HEK293 (cell line): ENCODE results near the gene PDE9A.
A peak's percentile ranks its signal among the peaks of the same experiment; 100 is the strongest.

Experiments used
- EGR2 ChIP-seq: fragments of 450-650 bp; formaldehyde crosslinking; IDR thresholded peaks from 2 replicates; pipeline ENCODE4 v1.5.1; 2016; ENCODE audit warnings: low read depth, missing biosample characterization, missing genetic modification characterization
- GLIS2 ChIP-seq: fragments of 450-650 bp; formaldehyde crosslinking; IDR thresholded peaks from 2 replicates; pipeline ENCODE4 v1.5.1; 2016; ENCODE audit warnings: missing biosample characterization, missing genetic modification characterization
- KLF10 ChIP-seq: fragments of 450-650 bp; IDR thresholded peaks from 2 replicates; pipeline ENCODE4 v1.5.1; 2018; ENCODE audit warnings: missing biosample characterization, mild to moderate bottlenecking, missing genetic modification characterization
- MEIS1 ChIP-seq: sonication (generic); formaldehyde crosslinking; IDR thresholded peaks from 2 replicates; pipeline ENCODE4 v1.8.1; 2022; ENCODE audit warnings: missing genetic modification reagents, mild to moderate bottlenecking, borderline replicate concordance
- OSR2 ChIP-seq: fragments of 450-650 bp; formaldehyde crosslinking; IDR thresholded peaks from 2 replicates; pipeline ENCODE4 v1.5.1; 2016; ENCODE audit warnings: missing biosample characterization, missing genetic modification characterization
- ZBTB20 ChIP-seq: fragments of 450-650 bp; formaldehyde crosslinking; IDR thresholded peaks from 2 replicates; pipeline ENCODE4 v1.5.1; 2016; ENCODE audit warnings: missing biosample characterization, missing genetic modification characterization
- ZNF174 ChIP-seq: fragments of 450-650 bp; formaldehyde crosslinking; IDR thresholded peaks from 2 replicates; pipeline ENCODE4 v1.5.0; 2017; ENCODE audit warnings: missing biosample characterization, mild to moderate bottlenecking, missing genetic modification characterization
- ZNF19 ChIP-seq: fragments of 450-650 bp; formaldehyde crosslinking; IDR thresholded peaks from 2 replicates; pipeline ENCODE4; 2016; ENCODE audit warnings: missing biosample characterization, missing genetic modification characterization, low read depth
- ZNF311 ChIP-seq: fragments of 450-650 bp; formaldehyde crosslinking; IDR thresholded peaks from 2 replicates; pipeline ENCODE4 v1.5.1; 2017; ENCODE audit warnings: missing biosample characterization, missing genetic modification characterization, borderline replicate concordance
- ZNF548 ChIP-seq: fragments of 450-650 bp; formaldehyde crosslinking; IDR thresholded peaks from 2 replicates; pipeline ENCODE4 v1.5.1; 2016; ENCODE audit warnings: missing biosample characterization, missing genetic modification characterization
- ZNF558 ChIP-seq: fragments of 450-650 bp; formaldehyde crosslinking; IDR thresholded peaks from 2 replicates; pipeline ENCODE4 v1.5.1; 2016; ENCODE audit warnings: missing biosample characterization, missing genetic modification characterization
- ZNF561 ChIP-seq: fragments of 450-650 bp; IDR thresholded peaks from 2 replicates; pipeline ENCODE4 v1.5.1; 2018; ENCODE audit warnings: missing biosample characterization, missing genetic modification characterization, borderline replicate concordance
- ZNF600 ChIP-seq: fragments of 450-650 bp; formaldehyde crosslinking; IDR thresholded peaks from 2 replicates; pipeline ENCODE4 v1.5.1; 2016; ENCODE audit warnings: missing biosample characterization, missing genetic modification characterization
- ZNF785 ChIP-seq: fragments of 450-650 bp; formaldehyde crosslinking; IDR thresholded peaks from 2 replicates; pipeline ENCODE4 v1.5.1; 2016; ENCODE audit warnings: missing biosample characterization, missing genetic modification characterization
- TF ChIP-seq, protein P1 (sequence below): fragments of 450-650 bp; formaldehyde crosslinking; IDR thresholded peaks from 2 replicates; pipeline ENCODE4 v1.5.1; 2017; ENCODE audit warnings: missing biosample characterization, missing genetic modification characterization
- TF ChIP-seq, protein P2 (sequence below): fragments of 450-650 bp; formaldehyde crosslinking; IDR thresholded peaks from 2 replicates; pipeline ENCODE4 v1.5.1; 2016; ENCODE audit warnings: missing biosample characterization, missing genetic modification characterization
- TF ChIP-seq, protein P3 (sequence below): fragments of 450-650 bp; formaldehyde crosslinking; IDR thresholded peaks from 2 replicates; pipeline ENCODE4 v1.5.1; 2016; ENCODE audit warnings: missing biosample characterization, missing genetic modification characterization
- TF ChIP-seq, protein P4 (sequence below): fragments of 450-650 bp; formaldehyde crosslinking; IDR thresholded peaks from 2 replicates; pipeline ENCODE4 v1.5.1; 2017; ENCODE audit warnings: missing biosample characterization, missing genetic modification characterization
- TF ChIP-seq, protein P5 (sequence below): fragments of 450-650 bp; formaldehyde crosslinking; IDR thresholded peaks from 2 replicates; pipeline ENCODE4 v1.5.1; 2017; ENCODE audit warnings: missing biosample characterization, missing genetic modification characterization
- TF ChIP-seq, protein P6 (sequence below): fragments of 450-650 bp; IDR thresholded peaks from 2 replicates; pipeline ENCODE4 v1.5.1; 2018; ENCODE audit warnings: missing biosample characterization, mild to moderate bottlenecking, missing genetic modification characterization
- TF ChIP-seq, protein P7 (sequence below): fragments of 450-650 bp; formaldehyde crosslinking; IDR thresholded peaks from 2 replicates; pipeline ENCODE4 v1.5.1; 2017; ENCODE audit warnings: missing biosample characterization, missing genetic modification characterization

The PDE9A gene

DNA sequence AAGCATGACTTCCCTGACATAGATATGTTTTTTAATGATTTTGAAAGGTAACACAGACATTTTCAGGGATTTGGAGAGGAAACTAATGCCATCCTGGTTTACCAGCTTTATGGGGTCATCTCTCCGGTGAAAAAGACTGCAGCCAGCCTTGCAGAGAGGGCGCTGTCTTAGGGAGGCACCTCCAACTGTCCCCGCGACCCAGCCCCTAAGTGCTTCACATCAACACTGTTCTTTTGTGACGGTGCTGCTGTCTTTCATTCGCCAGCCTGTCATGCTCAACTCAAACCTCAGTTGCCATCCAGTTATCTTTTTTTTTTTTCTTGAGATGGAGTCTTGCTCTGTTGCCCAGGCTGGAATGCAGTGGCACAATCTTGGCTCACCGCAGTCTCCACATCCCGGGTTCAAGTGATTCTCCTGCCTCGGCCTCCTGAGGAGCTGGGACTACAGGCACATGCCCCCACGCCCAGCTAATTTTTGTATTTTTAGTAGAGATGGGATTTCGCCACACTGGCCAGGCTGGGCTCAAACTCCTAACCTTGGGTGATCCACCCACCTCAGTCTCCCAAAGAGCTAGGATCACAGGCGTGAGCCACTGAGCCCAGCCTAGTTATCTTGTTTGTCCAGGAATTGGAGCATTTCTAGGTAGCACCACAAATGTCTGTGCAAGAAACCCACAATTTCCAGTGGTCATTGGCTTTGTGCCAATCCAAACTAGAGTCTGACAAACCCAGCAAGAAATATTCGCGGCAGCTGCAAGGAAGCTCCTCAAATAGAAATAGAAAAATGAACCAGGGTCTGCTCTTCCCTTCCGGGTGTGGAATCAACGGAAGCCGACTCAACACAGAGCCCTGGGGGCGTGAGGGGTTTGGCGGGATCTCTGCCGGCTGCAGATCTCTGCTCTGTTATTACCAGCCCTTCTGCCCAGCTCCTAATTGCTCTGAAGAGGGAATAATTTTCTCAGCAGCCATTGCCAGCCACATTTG lies 24.2 kb downstream of the PDE9A start (continued):
- TF ChIP-seq, protein P1, sequence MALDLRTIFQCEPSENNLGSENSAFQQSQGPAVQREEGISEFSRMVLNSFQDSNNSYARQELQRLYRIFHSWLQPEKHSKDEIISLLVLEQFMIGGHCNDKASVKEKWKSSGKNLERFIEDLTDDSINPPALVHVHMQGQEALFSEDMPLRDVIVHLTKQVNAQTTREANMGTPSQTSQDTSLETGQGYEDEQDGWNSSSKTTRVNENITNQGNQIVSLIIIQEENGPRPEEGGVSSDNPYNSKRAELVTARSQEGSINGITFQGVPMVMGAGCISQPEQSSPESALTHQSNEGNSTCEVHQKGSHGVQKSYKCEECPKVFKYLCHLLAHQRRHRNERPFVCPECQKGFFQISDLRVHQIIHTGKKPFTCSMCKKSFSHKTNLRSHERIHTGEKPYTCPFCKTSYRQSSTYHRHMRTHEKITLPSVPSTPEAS (tag by site-specific recombination): no peak
- 0 out of 2 replicates have a peak, but pooled peaks have one; percentile 50 for TF ChIP-seq ZBTB20 (tag by site-specific recombination)
- TF ChIP-seq, protein P2, sequence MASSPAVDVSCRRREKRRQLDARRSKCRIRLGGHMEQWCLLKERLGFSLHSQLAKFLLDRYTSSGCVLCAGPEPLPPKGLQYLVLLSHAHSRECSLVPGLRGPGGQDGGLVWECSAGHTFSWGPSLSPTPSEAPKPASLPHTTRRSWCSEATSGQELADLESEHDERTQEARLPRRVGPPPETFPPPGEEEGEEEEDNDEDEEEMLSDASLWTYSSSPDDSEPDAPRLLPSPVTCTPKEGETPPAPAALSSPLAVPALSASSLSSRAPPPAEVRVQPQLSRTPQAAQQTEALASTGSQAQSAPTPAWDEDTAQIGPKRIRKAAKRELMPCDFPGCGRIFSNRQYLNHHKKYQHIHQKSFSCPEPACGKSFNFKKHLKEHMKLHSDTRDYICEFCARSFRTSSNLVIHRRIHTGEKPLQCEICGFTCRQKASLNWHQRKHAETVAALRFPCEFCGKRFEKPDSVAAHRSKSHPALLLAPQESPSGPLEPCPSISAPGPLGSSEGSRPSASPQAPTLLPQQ (tag by site-specific recombination): 0 out of 2 replicates have a peak, but pooled peaks have one; percentile 32
- no peak for TF ChIP-seq ZNF174 (tag by site-specific recombination)
- no peak for TF ChIP-seq ZNF548 (tag by site-specific recombination)
- no peak for TF ChIP-seq ZNF311 (tag by site-specific recombination)
- TF ChIP-seq ZNF785 (tag by site-specific recombination): no peak
- TF ChIP-seq MEIS1 (CRISPR knock-in tag): no peak
- TF ChIP-seq ZNF558: no peak
- TF ChIP-seq, protein P3, sequence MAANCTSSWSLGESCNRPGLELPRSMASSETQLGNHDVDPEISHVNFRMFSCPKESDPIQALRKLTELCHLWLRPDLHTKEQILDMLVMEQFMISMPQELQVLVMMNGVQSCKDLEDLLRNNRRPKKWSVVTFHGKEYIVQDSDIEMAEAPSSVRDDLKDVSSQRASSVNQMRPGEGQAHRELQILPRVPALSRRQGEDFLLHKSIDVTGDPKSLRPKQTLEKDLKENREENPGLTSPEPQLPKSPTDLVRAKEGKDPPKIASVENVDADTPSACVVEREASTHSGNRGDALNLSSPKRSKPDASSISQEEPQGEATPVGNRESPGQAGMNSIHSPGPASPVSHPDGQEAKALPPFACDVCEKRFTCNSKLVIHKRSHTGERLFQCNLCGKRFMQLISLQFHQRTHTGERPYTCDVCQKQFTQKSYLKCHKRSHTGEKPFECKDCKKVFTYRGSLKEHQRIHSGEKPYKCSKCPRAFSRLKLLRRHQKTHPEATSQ (tag by site-specific recombination): no peak
- TF ChIP-seq, protein P4, sequence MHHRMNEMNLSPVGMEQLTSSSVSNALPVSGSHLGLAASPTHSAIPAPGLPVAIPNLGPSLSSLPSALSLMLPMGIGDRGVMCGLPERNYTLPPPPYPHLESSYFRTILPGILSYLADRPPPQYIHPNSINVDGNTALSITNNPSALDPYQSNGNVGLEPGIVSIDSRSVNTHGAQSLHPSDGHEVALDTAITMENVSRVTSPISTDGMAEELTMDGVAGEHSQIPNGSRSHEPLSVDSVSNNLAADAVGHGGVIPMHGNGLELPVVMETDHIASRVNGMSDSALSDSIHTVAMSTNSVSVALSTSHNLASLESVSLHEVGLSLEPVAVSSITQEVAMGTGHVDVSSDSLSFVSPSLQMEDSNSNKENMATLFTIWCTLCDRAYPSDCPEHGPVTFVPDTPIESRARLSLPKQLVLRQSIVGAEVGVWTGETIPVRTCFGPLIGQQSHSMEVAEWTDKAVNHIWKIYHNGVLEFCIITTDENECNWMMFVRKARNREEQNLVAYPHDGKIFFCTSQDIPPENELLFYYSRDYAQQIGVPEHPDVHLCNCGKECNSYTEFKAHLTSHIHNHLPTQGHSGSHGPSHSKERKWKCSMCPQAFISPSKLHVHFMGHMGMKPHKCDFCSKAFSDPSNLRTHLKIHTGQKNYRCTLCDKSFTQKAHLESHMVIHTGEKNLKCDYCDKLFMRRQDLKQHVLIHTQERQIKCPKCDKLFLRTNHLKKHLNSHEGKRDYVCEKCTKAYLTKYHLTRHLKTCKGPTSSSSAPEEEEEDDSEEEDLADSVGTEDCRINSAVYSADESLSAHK (tag by site-specific recombination): peak; percentile 89
- TF ChIP-seq KLF10 (tag by site-specific recombination): no peak
- TF ChIP-seq EGR2 (tag by site-specific recombination): peak; percentile 23; the same call in 1 of the 2 replicates
- TF ChIP-seq ZNF561: peak; percentile 87; the same call in 1 of the 2 replicates
- TF ChIP-seq, protein P5, sequence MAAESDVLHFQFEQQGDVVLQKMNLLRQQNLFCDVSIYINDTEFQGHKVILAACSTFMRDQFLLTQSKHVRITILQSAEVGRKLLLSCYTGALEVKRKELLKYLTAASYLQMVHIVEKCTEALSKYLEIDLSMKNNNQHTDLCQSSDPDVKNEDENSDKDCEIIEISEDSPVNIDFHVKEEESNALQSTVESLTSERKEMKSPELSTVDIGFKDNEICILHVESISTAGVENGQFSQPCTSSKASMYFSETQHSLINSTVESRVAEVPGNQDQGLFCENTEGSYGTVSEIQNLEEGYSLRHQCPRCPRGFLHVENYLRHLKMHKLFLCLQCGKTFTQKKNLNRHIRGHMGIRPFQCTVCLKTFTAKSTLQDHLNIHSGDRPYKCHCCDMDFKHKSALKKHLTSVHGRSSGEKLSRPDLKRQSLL (tag by site-specific recombination): no peak
- 0 out of 2 replicates have a peak, but pooled peaks have one; percentile 26 for TF ChIP-seq ZNF600 (tag by site-specific recombination)
- TF ChIP-seq, protein P6, sequence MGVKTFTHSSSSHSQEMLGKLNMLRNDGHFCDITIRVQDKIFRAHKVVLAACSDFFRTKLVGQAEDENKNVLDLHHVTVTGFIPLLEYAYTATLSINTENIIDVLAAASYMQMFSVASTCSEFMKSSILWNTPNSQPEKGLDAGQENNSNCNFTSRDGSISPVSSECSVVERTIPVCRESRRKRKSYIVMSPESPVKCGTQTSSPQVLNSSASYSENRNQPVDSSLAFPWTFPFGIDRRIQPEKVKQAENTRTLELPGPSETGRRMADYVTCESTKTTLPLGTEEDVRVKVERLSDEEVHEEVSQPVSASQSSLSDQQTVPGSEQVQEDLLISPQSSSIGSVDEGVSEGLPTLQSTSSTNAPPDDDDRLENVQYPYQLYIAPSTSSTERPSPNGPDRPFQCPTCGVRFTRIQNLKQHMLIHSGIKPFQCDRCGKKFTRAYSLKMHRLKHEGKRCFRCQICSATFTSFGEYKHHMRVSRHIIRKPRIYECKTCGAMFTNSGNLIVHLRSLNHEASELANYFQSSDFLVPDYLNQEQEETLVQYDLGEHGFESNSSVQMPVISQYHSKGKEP (tag by site-specific recombination): peak; percentile 81
- peak; percentile 98 for TF ChIP-seq OSR2 (tag by site-specific recombination)
- no peak for TF ChIP-seq ZNF19 (tag by site-specific recombination)
- no peak for TF ChIP-seq GLIS2 (tag by site-specific recombination)
- TF ChIP-seq, protein P7, sequence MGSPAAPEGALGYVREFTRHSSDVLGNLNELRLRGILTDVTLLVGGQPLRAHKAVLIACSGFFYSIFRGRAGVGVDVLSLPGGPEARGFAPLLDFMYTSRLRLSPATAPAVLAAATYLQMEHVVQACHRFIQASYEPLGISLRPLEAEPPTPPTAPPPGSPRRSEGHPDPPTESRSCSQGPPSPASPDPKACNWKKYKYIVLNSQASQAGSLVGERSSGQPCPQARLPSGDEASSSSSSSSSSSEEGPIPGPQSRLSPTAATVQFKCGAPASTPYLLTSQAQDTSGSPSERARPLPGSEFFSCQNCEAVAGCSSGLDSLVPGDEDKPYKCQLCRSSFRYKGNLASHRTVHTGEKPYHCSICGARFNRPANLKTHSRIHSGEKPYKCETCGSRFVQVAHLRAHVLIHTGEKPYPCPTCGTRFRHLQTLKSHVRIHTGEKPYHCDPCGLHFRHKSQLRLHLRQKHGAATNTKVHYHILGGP: peak; percentile 94
